ENCODE data around the gene CERCAM.

CERCAM gene

GRCh38 chr9:128414461-128414860 is 6.2 kb upstream of the CERCAM start:
- no peaks in the 10 kb centered on the region for H3K9me3 ChIP-seq (ENCODE audit: insufficient read depth, low read depth, low read length)
- H3K27me3 ChIP-seq (ENCODE audit: insufficient read depth, low read length, poor library complexity, severe bottlenecking) = no peaks in the 10 kb centered on the region
- H3K9me2 ChIP-seq (replicated peaks; ENCODE audit: low read depth, low read length) = no peaks in the 10 kb centered on the region
- H3K4me2 ChIP-seq (ENCODE audit: low read depth, low read length, poor library complexity, severe bottlenecking) = no peak overlapping the region
- H3K4me1 ChIP-seq (ENCODE audit: insufficient read depth, low read length, poor library complexity, severe bottlenecking) = no peaks in the 10 kb centered on the region
- no peak overlapping the region for H3K9ac ChIP-seq (ENCODE audit: low read depth, low read length, poor library complexity, severe bottlenecking)
- H2AFZ ChIP-seq (ENCODE audit: low read length) = no peak overlapping the region
- H3K79me2 ChIP-seq (ENCODE audit: insufficient read depth, low read length) = no peaks in the 10 kb centered on the region
- H3K36me3 ChIP-seq (ENCODE audit: insufficient read depth, low read length) = no peaks in the 10 kb centered on the region
- no peaks in the 10 kb centered on the region for H4K20me1 ChIP-seq (ENCODE audit: insufficient read depth, low read length, poor library complexity, severe bottlenecking)
- TF ChIP-seq, protein P1, sequence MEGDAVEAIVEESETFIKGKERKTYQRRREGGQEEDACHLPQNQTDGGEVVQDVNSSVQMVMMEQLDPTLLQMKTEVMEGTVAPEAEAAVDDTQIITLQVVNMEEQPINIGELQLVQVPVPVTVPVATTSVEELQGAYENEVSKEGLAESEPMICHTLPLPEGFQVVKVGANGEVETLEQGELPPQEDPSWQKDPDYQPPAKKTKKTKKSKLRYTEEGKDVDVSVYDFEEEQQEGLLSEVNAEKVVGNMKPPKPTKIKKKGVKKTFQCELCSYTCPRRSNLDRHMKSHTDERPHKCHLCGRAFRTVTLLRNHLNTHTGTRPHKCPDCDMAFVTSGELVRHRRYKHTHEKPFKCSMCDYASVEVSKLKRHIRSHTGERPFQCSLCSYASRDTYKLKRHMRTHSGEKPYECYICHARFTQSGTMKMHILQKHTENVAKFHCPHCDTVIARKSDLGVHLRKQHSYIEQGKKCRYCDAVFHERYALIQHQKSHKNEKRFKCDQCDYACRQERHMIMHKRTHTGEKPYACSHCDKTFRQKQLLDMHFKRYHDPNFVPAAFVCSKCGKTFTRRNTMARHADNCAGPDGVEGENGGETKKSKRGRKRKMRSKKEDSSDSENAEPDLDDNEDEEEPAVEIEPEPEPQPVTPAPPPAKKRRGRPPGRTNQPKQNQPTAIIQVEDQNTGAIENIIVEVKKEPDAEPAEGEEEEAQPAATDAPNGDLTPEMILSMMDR (conservative IDR thresholded peaks at IDR 0.05; ENCODE audit: low read length) = no peak
- TF ChIP-seq EZH2phosphoT487 (IDR thresholded peaks at IDR 0.05; ENCODE audit: borderline replicate concordance) = no peak
- H3K4me3 ChIP-seq (ENCODE audit: low read length, poor library complexity, severe bottlenecking) = no peak overlapping the region
- H3F3A ChIP-seq (ENCODE audit: low read depth) = no peaks in the 10 kb centered on the region

GRCh38 chr9:128415281-128415680 is 5.4 kb upstream of the CERCAM start:
- Histone ChIP-seq H3K27me3 (ENCODE audit: insufficient read depth, low read length, poor library complexity, severe bottlenecking) (no peaks in the 10 kb centered on the region), H3K9me2 (replicated peaks; ENCODE audit: low read depth, low read length) (no peaks in the 10 kb centered on the region), H2AFZ (ENCODE audit: low read length) (no peak overlapping the region), H3K4me3 (ENCODE audit: low read length, poor library complexity, severe bottlenecking) (no peak overlapping the region), H3K9me3 (ENCODE audit: insufficient read depth, low read depth, low read length) (no peaks in the 10 kb centered on the region), H3F3A (ENCODE audit: low read depth) (no peaks in the 10 kb centered on the region), H3K79me2 (ENCODE audit: insufficient read depth, low read length) (no peaks in the 10 kb centered on the region), H3K36me3 (ENCODE audit: insufficient read depth, low read length) (no peaks in the 10 kb centered on the region), H3K9ac (ENCODE audit: low read depth, low read length, poor library complexity, severe bottlenecking) (no peak overlapping the region), H4K20me1 (ENCODE audit: insufficient read depth, low read length, poor library complexity, severe bottlenecking) (no peaks in the 10 kb centered on the region), H3K4me2 (ENCODE audit: low read depth, low read length, poor library complexity, severe bottlenecking) (no peak overlapping the region), H3K4me1 (ENCODE audit: insufficient read depth, low read length, poor library complexity, severe bottlenecking) (peaks cover 3% of the 10 kb centered on the region)
- TF ChIP-seq, protein P1 (conservative IDR thresholded peaks at IDR 0.05; ENCODE audit: low read length) = no peak
- no peak for TF ChIP-seq EZH2phosphoT487 (IDR thresholded peaks at IDR 0.05; ENCODE audit: borderline replicate concordance)

DNA sequence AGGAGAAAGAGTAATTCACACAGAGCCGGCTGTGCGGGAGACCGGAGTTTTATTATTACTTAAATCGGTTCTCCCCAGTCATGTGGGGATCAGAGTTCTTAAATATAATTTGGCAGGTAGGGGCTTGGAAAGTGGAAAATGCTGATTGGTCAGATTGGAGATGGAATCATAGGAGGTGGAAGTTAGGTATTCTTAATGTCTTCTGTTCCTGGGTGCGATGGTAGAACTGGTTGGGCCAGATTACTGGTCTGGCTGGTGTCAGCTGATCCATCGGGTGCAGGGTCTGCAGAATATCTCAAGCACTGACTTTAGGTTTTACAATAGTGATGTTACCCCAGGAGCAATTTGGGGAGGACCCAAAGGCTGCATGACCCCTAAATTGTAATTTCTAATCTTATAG is 4.6 kb upstream of the CERCAM start:
- TF ChIP-seq, protein P1 (conservative IDR thresholded peaks at IDR 0.05; ENCODE audit: low read length) = no peak
- no peak for TF ChIP-seq EZH2phosphoT487 (IDR thresholded peaks at IDR 0.05; ENCODE audit: borderline replicate concordance)
- Histone ChIP-seq H3K79me2 (ENCODE audit: insufficient read depth, low read length) (no peaks in the 10 kb centered on the region), H2AFZ (ENCODE audit: low read length) (no peak overlapping the region), H3K4me3 (ENCODE audit: low read length, poor library complexity, severe bottlenecking) (no peak overlapping the region), H3K9me2 (replicated peaks; ENCODE audit: low read depth, low read length) (no peaks in the 10 kb centered on the region), H3K4me2 (ENCODE audit: low read depth, low read length, poor library complexity, severe bottlenecking) (no peak overlapping the region), H3K9me3 (ENCODE audit: insufficient read depth, low read depth, low read length) (no peaks in the 10 kb centered on the region), H3K36me3 (ENCODE audit: insufficient read depth, low read length) (no peaks in the 10 kb centered on the region), H3K4me1 (ENCODE audit: insufficient read depth, low read length, poor library complexity, severe bottlenecking) (peaks cover 3% of the 10 kb centered on the region), H3K9ac (ENCODE audit: low read depth, low read length, poor library complexity, severe bottlenecking) (no peak overlapping the region), H3K27me3 (ENCODE audit: insufficient read depth, low read length, poor library complexity, severe bottlenecking) (no peaks in the 10 kb centered on the region), H3F3A (ENCODE audit: low read depth) (no peaks in the 10 kb centered on the region), H4K20me1 (ENCODE audit: insufficient read depth, low read length, poor library complexity, severe bottlenecking) (no peaks in the 10 kb centered on the region)
